Measurements from ENCODE around the gene SVIL.

GRCh38 chr10:29634764-29635625 lies at the start of gene SVIL:
- peak; percentile 62 to 63 for TF ChIP-seq POLR2A (IDR thresholded peaks at IDR 0.05)
- TF ChIP-seq CTCF (IDR thresholded peaks at IDR 0.05), result peak in 3 of 4 experiments; percentile 14 to 57 (median 56)
- TF ChIP-seq POLR2AphosphoS5 (IDR thresholded peaks at IDR 0.05), result peak; percentile 98
- peak; percentile 27 for TF ChIP-seq EP300 (IDR thresholded peaks at IDR 0.05)
